ENCODE results near the gene TIGD3.

Gene TIGD3

GRCh38 chr11:65376138-65376713 is 21.7 kb downstream of the TIGD3 start:
- Histone ChIP-seq H3K79me1 (ENCODE audit: low read depth, low read length) (no peaks in the 10 kb centered on the region), H4K8ac (ENCODE audit: low read depth, low read length) (no peak overlapping the region), H3K4me3 (ENCODE audit: low read length in 2 of 2) (no peak overlapping the region), H3K9ac (ENCODE audit: low read depth, low read length, poor library complexity) (no peak overlapping the region), H3K27me3 (ENCODE audit: control insufficient read depth in 3 of 3, insufficient read depth in 3 of 3, low read depth in 1 of 3, low read length in 3 of 3) (peaks cover 0 to 19% (median 0%) of the 10 kb centered on the region in 3 experiments), H3K4me2 (ENCODE audit: insufficient read depth, low read length, poor library complexity, severe bottlenecking) (no peak overlapping the region), H3K14ac (ENCODE audit: low read length) (no peak overlapping the region), H2BK15ac (ENCODE audit: low read length) (peak overlapping the region; percentile 26), H4K91ac (ENCODE audit: low read depth, low read length, poor library complexity) (peak overlapping the region; percentile 3), H2AFZ (ENCODE audit: low read length) (no peak overlapping the region), H3K4ac (ENCODE audit: low read length) (peak overlapping the region; percentile 61), H3K9me3 (replicated peaks in 1 of 2; ENCODE audit: control insufficient read depth in 2 of 2, insufficient read depth in 1 of 2, low read depth in 1 of 2, low read length in 2 of 2) (peaks cover 0 to 2% of the 10 kb centered on the region in 2 donors), H3K36me3 (replicated peaks in 1 of 2; ENCODE audit: control insufficient read depth in 2 of 2, insufficient read depth in 2 of 2, low read length in 2 of 2) (no peaks in the 10 kb centered on the region), H3K27ac (replicated peaks; ENCODE audit: low read length) (no peak overlapping the region), H2BK12ac (ENCODE audit: low read length) (peak overlapping the region; percentile 10), H2BK5ac (ENCODE audit: low read length) (no peak overlapping the region), H3K18ac (ENCODE audit: low read length) (no peak overlapping the region), H3K23ac (ENCODE audit: low read depth, low read length, poor library complexity) (no peak overlapping the region), H3K4me1 (ENCODE audit: control insufficient read depth in 2 of 2, insufficient read depth in 1 of 2, low read depth in 1 of 2, low read length in 2 of 2) (no peaks in the 10 kb centered on the region), H2BK120ac (ENCODE audit: low read depth, low read length) (no peak overlapping the region), H2AK5ac (ENCODE audit: low read depth, low read length) (peak overlapping the region; percentile 75)
- no peak for DNase-seq (ENCODE audit: low spot score)
- WGBS, 2 donors (ENCODE audit: extremely low coverage in 2 of 2, insufficient read length in 2 of 2, insufficient replicate concordance in 1 of 2): no CpG with 5 or more reads among the region's 16 CpGs

- no peak for DNase-seq (ENCODE audit: low spot score)
- H3K36me3 ChIP-seq (replicated peaks in 1 of 2; ENCODE audit: control insufficient read depth in 2 of 2, insufficient read depth in 2 of 2, low read length in 2 of 2): no peaks in the 10 kb centered on the region
- no peak overlapping the region for H4K91ac ChIP-seq (ENCODE audit: low read depth, low read length, poor library complexity)
- H3K4me1 ChIP-seq (ENCODE audit: control insufficient read depth in 2 of 2, insufficient read depth in 1 of 2, low read depth in 1 of 2, low read length in 2 of 2): peaks cover 3 to 4% of the 10 kb centered on the region in 2 donors
- H2BK15ac ChIP-seq (ENCODE audit: low read length): no peak overlapping the region
- peak overlapping the region; percentile 17 for H3K23ac ChIP-seq (ENCODE audit: low read depth, low read length, poor library complexity)
- no peak overlapping the region for H3K4me3 ChIP-seq (ENCODE audit: low read length in 2 of 2)
- peaks cover 0 to 2% of the 10 kb centered on the region in 2 donors for H3K9me3 ChIP-seq (replicated peaks in 1 of 2; ENCODE audit: control insufficient read depth in 2 of 2, insufficient read depth in 1 of 2, low read depth in 1 of 2, low read length in 2 of 2)
- H3K9ac ChIP-seq (ENCODE audit: low read depth, low read length, poor library complexity): peak overlapping the region; percentile 37
- no peaks in the 10 kb centered on the region for H3K79me1 ChIP-seq (ENCODE audit: low read depth, low read length)
- no peak overlapping the region for H3K18ac ChIP-seq (ENCODE audit: low read length)
- no peak overlapping the region for H4K8ac ChIP-seq (ENCODE audit: low read depth, low read length)
- no peak overlapping the region for H2AFZ ChIP-seq (ENCODE audit: low read length)
- H3K4me2 ChIP-seq (ENCODE audit: insufficient read depth, low read length, poor library complexity, severe bottlenecking): no peak overlapping the region
- peak overlapping the region; percentile 41 for H2BK120ac ChIP-seq (ENCODE audit: low read depth, low read length)
- peaks cover 0 to 19% (median 0%) of the 10 kb centered on the region in 3 experiments for H3K27me3 ChIP-seq (ENCODE audit: control insufficient read depth in 3 of 3, insufficient read depth in 3 of 3, low read depth in 1 of 3, low read length in 3 of 3)
- WGBS, 2 donors (ENCODE audit: extremely low coverage in 2 of 2, insufficient read length in 2 of 2, insufficient replicate concordance in 1 of 2): no CpG with 5 or more reads among the region's 8 CpGs
- no peak overlapping the region for H3K14ac ChIP-seq (ENCODE audit: low read length)
- no peak overlapping the region for H3K4ac ChIP-seq (ENCODE audit: low read length)
- no peak overlapping the region for H2BK12ac ChIP-seq (ENCODE audit: low read length)
- H3K27ac ChIP-seq (replicated peaks; ENCODE audit: low read length): no peak overlapping the region
- peak overlapping the region; percentile 50 for H2BK5ac ChIP-seq (ENCODE audit: low read length)
- H2AK5ac ChIP-seq (ENCODE audit: low read depth, low read length): peak overlapping the region; percentile 79
Measured at GRCh38 chr11:65377036-65377435, 22.5 kb downstream of the TIGD3 start.

- Histone ChIP-seq H2BK15ac (ENCODE audit: low read length) (peak overlapping the region; percentile 21), H3K4ac (ENCODE audit: low read length) (no peak overlapping the region), H3K27me3 (ENCODE audit: control insufficient read depth in 3 of 3, insufficient read depth in 3 of 3, low read depth in 1 of 3, low read length in 3 of 3) (peaks cover 0 to 16% (median 0%) of the 10 kb centered on the region in 3 experiments), H3K4me3 (ENCODE audit: low read length in 2 of 2) (no peak overlapping the region), H2BK120ac (ENCODE audit: low read depth, low read length) (no peak overlapping the region), H2BK12ac (ENCODE audit: low read length) (no peak overlapping the region), H3K27ac (replicated peaks; ENCODE audit: low read length) (no peak overlapping the region), H3K79me1 (ENCODE audit: low read depth, low read length) (no peaks in the 10 kb centered on the region), H3K9ac (ENCODE audit: low read depth, low read length, poor library complexity) (peak overlapping the region; percentile 25), H2BK5ac (ENCODE audit: low read length) (no peak overlapping the region), H3K18ac (ENCODE audit: low read length) (peak overlapping the region; percentile 36), H3K23ac (ENCODE audit: low read depth, low read length, poor library complexity) (no peak overlapping the region), H3K14ac (ENCODE audit: low read length) (no peak overlapping the region), H4K91ac (ENCODE audit: low read depth, low read length, poor library complexity) (no peak overlapping the region), H3K36me3 (replicated peaks in 1 of 2; ENCODE audit: control insufficient read depth in 2 of 2, insufficient read depth in 2 of 2, low read length in 2 of 2) (no peaks in the 10 kb centered on the region), H3K4me1 (ENCODE audit: control insufficient read depth in 2 of 2, insufficient read depth in 1 of 2, low read depth in 1 of 2, low read length in 2 of 2) (peaks cover 11% of the 10 kb centered on the region in 2 donors), H2AK5ac (ENCODE audit: low read depth, low read length) (peak overlapping the region; percentile 79), H3K9me3 (replicated peaks in 1 of 2; ENCODE audit: control insufficient read depth in 2 of 2, insufficient read depth in 1 of 2, low read depth in 1 of 2, low read length in 2 of 2) (peaks cover 0 to 2% of the 10 kb centered on the region in 2 donors), H3K4me2 (ENCODE audit: insufficient read depth, low read length, poor library complexity, severe bottlenecking) (no peak overlapping the region), H4K8ac (ENCODE audit: low read depth, low read length) (no peak overlapping the region), H2AFZ (ENCODE audit: low read length) (no peak overlapping the region)
- no peak for DNase-seq (ENCODE audit: low spot score)
- no CpG with 5 or more reads among the region's 8 CpGs for whole genome bisulfite sequencing, 2 donors (ENCODE audit: extremely low coverage in 2 of 2, insufficient read length in 2 of 2, insufficient replicate concordance in 1 of 2)
Measured at GRCh38 chr11:65377777-65378176, 23.2 kb downstream of the TIGD3 start.

GRCh38 chr11:65378208-65378927 is 23.8 kb downstream of the TIGD3 start:
- no peaks in the 10 kb centered on the region for H3K36me3 ChIP-seq (replicated peaks in 1 of 2; ENCODE audit: control insufficient read depth in 2 of 2, insufficient read depth in 2 of 2, low read length in 2 of 2)
- H4K91ac ChIP-seq (ENCODE audit: low read depth, low read length, poor library complexity): no peak overlapping the region
- peaks cover 0 to 2% of the 10 kb centered on the region in 2 donors for H3K9me3 ChIP-seq (replicated peaks in 1 of 2; ENCODE audit: control insufficient read depth in 2 of 2, insufficient read depth in 1 of 2, low read depth in 1 of 2, low read length in 2 of 2)
- H4K8ac ChIP-seq (ENCODE audit: low read depth, low read length): no peak overlapping the region
- H2BK12ac ChIP-seq (ENCODE audit: low read length): no peak overlapping the region
- H2BK5ac ChIP-seq (ENCODE audit: low read length): no peak overlapping the region
- WGBS, 2 donors (ENCODE audit: extremely low coverage in 2 of 2, insufficient read length in 2 of 2, insufficient replicate concordance in 1 of 2): no CpG with 5 or more reads among the region's 19 CpGs
- no peak overlapping the region for H3K4ac ChIP-seq (ENCODE audit: low read length)
- no peak overlapping the region for H2AFZ ChIP-seq (ENCODE audit: low read length)
- H3K4me2 ChIP-seq (ENCODE audit: insufficient read depth, low read length, poor library complexity, severe bottlenecking): no peak overlapping the region
- H2BK15ac ChIP-seq (ENCODE audit: low read length): peak overlapping the region; percentile 45
- H3K4me3 ChIP-seq (ENCODE audit: low read length in 2 of 2): no peak overlapping the region
- no peak overlapping the region for H2AK5ac ChIP-seq (ENCODE audit: low read depth, low read length)
- H3K27ac ChIP-seq (replicated peaks; ENCODE audit: low read length): no peak overlapping the region
- H3K18ac ChIP-seq (ENCODE audit: low read length): peak overlapping the region; percentile 36
- H2BK120ac ChIP-seq (ENCODE audit: low read depth, low read length): no peak overlapping the region
- H3K23ac ChIP-seq (ENCODE audit: low read depth, low read length, poor library complexity): peak overlapping the region; percentile 75
- no peaks in the 10 kb centered on the region for H3K79me1 ChIP-seq (ENCODE audit: low read depth, low read length)
- H3K27me3 ChIP-seq (ENCODE audit: control insufficient read depth in 3 of 3, insufficient read depth in 3 of 3, low read depth in 1 of 3, low read length in 3 of 3): peaks cover 0 to 16% (median 0%) of the 10 kb centered on the region in 3 experiments
- H3K4me1 ChIP-seq (ENCODE audit: control insufficient read depth in 2 of 2, insufficient read depth in 1 of 2, low read depth in 1 of 2, low read length in 2 of 2): peaks cover 12 to 14% of the 10 kb centered on the region in 2 donors
- DNase-seq (ENCODE audit: low spot score): no peak
- no peak overlapping the region for H3K9ac ChIP-seq (ENCODE audit: low read depth, low read length, poor library complexity)
- H3K14ac ChIP-seq (ENCODE audit: low read length): no peak overlapping the region
